ENCODE measurements around the gene EPC2.
"Not testable (repeated sequence)": the region's sequence is repeated elsewhere in the genome, so short reads cannot be mapped to it uniquely, and the experiment has no call there.

EPC2 gene

DNA sequence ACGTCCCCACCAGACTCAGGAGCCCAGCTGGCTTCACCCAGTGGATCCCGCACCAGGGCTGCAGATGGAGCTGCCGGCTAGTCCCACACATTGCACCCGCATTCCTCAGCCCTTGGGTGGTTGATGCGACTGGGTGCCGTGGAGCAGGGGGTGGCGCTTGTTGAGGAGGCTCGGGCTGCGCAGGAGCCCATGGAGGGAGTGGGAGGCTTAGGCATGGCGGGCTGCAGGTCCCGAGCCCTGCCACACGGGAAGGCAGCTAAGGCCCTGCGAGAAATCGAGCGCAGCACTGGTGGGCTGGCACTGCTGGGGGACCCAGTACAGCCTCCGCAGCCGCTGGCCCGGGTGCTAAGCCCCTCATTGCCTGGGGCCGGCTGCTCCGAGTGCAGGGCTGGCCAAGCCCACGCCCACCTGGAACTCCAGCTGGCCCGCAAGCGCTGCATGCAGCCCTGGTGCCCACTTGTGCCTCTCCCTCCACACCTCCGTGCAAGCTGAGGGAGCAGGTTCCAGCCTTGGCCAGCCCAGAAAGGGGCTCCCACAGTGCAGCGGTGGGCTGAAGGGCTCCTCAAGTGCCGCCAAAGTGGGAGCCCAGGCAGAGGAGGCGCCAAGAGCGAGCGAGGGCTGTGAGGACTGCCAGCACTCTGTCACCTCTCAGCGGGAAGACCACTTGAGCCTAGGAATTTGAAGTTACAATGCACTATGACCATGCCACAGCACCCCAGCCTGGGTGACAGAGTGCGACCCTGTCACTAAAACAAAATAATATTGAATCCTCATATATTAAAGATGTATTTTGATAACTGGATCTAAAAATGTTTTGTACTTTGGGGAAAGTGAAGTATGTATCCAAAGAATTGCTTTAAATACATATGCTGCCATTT lies 34.0 kb downstream of the EPC2 start:
- not testable (repeated sequence) for DNase-seq

GRCh38 chr2:148680462-148680861 lies 35.9 kb downstream of the EPC2 start:
- no peak for DNase-seq

DNA sequence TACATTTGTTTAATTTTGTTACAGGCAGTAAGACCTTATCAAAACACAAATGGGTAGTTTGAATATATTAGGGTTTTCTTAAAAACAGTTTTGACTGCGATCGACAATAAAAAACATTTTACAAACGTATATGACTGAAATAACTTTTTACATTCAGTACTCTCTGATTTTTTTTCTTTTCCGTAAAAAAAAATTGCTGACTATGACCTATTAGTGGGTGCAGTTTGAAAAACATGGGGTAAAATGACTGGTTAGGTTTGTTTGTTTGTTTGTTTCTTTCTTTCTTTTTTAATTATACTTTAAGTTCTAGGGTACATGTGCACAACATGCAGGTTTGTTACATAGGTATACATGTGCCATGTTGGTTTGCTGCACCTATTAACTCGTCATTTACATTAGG lies 36.9 kb downstream of the EPC2 start:
- no peak for DNase-seq

DNA sequence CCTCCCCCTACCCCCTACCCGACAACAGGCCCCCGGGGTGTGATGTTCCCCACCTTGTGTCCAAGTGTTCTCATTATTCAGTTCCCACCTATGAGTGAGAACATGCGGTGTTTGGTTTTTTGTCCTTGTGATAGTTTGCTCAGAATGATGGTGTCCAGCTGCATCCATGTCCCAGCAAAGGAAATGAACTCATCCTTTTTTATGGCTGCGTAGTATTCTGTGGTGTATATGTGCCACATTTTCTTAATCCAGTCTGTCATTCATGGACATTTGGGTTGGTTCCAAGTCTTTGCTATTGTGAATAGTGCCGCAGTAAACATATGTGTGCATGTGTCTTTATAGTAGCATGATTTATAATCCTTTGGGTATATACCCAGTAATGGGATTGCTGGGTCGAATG lies 37.3 kb downstream of the EPC2 start:
- DNase-seq: not testable (repeated sequence)

GRCh38 chr2:148684507-148684906 lies 40.0 kb downstream of the EPC2 start:
- no peak for DNase-seq

GRCh38 chr2:148687543-148687942 lies 43.0 kb downstream of the EPC2 start:
- no peak for DNase-seq

GRCh38 chr2:148688011-148688410 lies 43.5 kb downstream of the EPC2 start:
- DNase-seq: not testable (repeated sequence)

DNA sequence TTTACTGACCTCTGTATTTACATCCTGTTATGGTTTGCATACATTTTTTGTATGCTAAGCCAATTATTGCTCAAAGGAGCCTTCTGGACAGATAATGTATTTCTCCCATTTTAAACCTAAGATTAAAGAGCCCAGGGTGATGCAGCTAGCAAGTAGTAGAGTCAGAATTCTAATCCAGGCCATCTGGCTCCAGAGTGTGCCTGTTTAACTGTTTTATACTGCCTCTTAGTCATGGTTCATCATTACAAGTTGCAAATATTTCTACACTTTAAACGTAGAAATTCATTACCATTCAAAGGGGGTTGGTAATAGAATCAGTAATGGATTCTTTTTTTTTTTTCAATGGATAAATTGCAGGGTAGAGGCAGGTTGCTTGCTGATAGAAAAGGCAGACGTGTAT lies 52.4 kb downstream of the EPC2 start:
- no peak for DNase-seq

DNA sequence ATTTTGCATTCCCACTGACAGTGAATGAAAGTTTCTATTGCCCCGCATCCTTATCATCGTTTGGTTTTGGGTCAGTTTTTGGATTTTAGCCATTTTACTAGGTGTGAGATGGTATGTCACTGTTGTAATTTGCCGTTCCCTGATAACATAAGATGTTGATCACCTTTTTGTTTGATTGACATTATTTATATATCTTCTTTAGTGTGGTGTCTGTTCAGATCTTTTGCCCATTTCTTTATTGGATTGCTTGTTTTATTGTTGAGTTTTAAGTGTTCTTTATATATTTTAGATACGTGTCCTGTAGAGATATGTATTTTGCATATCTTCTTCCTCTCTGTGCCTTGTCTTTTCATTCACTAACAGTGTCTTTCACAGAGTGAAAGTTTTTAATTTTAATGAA lies 55.3 kb downstream of the EPC2 start:
- DNase-seq: no peak

GRCh38 chr2:148701039-148701438 lies 56.5 kb downstream of the EPC2 start:
- DNase-seq: no peak

GRCh38 chr2:148701877-148702276 lies 57.3 kb downstream of the EPC2 start:
- DNase-seq: no peak

DNA sequence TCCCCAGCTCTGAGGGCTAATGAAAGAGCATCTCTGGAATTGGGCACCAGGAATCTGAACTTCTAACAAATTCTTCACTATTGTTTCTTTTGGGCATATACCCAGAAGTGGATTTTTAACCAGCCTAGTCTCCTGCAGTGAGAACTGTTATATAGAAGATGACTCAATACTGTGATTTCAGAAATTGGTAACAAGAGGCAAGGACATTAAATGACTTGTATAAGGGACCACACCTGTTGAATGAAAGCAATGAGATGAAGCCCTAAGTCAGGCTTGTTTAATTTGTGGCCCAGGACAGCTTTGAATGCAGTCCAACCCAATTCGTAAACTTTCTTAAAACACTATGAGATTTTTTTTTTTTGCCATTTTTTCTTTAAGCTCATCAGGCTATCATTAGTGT lies 57.9 kb downstream of the EPC2 start:
- no peak for DNase-seq

DNA sequence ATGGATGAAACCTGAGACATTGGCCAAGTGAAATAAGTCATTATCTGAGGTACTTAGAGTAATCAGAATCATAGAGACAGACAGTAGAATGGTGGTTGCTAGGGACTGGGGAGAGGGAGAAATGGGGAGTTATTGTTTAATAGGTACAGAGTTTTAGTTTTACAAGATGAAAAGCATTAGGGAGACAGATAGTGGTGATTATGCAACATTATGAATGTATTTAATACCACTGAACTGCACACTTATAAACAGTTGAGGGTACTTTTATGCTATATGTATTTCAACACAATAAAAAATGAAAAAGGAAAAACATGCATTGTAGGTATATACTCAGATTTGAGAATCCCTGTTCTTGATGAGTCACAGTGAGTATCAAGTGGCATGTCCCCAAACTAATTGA lies 59.7 kb downstream of the EPC2 start:
- DNase-seq: no peak

DNA sequence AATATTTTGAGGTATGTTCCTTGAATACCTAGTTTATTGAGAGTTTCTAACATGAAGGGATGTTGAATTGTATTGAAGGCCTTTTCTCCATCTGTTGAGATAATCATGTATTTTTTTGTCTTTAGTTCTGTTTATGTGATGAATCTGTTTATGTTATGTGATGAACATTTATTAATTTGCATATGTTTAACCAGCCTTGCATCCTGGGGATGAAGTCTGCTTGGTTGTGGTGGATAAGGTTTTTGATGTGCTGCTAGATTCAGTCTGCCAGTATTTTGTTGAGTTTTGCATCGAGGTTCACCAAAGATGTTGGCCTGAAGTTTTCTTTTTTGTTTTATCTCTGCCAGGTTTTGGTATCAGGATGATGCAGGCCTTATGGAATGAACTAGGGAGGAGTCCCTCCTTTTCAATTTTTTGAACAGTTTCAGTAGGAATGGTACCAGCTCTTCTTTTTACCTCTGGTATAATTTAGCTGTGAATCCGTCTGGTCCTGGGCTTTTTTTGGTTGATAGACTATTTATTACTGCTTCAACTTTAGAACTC lies 71.9 kb downstream of the EPC2 start:
- no peak for DNase-seq

DNA sequence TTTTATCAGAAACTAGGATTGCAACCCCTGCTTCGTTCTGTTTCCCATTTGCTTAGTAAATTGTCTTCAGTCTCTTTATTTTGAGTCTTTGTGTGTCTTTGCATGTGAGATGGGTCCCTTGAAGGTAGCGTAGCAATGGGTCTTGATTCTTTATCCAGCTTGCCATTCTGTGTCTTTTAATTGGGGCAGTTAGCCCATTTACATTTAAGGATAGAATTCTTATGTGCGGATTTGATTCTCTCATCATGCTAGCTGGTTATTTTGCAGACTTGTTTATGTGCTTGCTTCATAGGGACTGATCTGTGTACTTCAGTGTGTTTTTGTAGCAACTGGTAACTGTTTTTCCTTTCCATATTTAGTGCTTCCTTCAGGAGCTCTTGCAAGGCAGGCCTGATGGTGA lies 73.5 kb downstream of the EPC2 start:
- DNase-seq: no peak

GRCh38 chr2:148719195-148719749 lies 74.7 kb downstream of the EPC2 start:
- no peak for DNase-seq

DNA sequence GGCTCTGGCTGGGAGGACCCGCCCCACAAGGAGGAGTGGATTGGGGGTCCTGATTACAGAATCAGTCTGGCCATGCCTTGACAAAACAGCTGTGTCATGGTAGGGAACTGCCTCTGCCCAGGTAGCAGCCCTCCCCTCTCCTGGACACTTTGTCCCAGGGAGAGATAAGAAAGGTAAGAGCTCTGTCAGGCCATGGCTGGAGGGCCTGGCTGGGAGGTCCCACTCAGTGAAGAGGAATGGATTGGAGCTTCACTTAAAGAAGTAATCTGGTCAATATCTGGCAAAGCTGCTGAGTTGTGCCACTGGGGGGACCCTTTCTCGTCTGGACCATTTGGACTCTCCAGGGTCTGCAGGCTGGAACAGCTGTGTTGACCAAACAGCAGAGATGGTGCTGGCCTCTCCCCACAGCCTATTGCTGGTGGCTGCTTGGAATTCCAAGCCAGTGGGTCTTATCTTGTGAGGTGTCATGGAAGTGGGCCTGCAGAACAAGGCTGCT lies 75.4 kb downstream of the EPC2 start:
- no peak for DNase-seq

DNA sequence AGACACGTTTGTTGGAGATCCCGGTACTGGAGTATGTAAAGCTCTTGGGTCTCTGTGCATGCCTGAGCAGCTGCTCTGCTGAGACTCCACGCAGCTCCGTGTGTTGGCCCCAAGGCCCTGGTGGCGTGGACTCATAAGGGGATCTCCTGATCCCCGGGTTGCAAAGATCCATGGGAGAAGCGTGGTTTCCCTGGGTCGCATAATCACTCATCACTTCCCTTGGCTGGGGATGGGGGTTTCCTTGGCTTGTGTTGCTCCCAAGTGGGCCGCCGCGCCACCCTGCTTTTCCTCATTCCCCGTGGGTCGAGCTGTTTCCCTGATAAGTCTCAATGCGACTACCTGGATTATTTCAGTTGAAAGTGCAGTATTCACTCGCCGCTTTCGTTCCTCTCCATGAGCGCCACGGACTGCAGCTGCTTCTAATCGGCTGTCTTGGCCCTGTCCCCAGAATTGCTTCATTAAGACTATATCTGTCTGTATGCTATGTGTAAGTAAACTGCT lies 76.0 kb downstream of the EPC2 start:
- DNase-seq: no peak

GRCh38 chr2:148721520-148721931 lies 77.0 kb downstream of the EPC2 start:
- no peak for DNase-seq

GRCh38 chr2:148721991-148722777 lies 77.6 kb downstream of the EPC2 start:
- DNase-seq: no peak

DNA sequence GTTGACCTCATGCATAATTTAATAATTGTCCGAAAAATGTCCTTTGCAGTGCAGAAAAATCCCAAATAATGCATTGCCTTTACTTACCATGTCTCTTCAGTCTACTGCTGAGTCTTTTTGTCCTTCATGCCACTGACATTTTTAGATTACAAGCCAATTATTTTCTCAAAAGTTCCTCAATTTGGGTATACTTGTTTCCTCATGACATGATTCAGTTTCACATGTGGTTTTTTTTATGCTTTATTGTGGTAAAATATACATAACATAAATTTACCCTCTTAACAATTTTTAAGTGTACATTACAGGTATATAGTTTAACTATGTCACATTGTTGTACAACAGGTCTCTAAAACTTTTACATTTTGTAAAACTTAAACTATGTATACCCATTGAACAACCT lies 81.0 kb downstream of the EPC2 start:
- no peak for DNase-seq

GRCh38 chr2:148726228-148726627 lies 81.7 kb downstream of the EPC2 start:
- DNase-seq: no peak

GRCh38 chr2:148730085-148730484 lies 85.5 kb downstream of the EPC2 start:
- DNase-seq: no peak

Data from NCI-H187 treated with DMSO at 0.1 percent for 48 hours (cell line).